Left ventricle myocardium inferior (tissue), 1 donor: ENCODE data around the gene MSI2. TPM values are rescaled to one million over a fixed set of nuclear protein-coding genes. Genes with fewer than 3 reads are reported as not detected.

ENCODE experiments used
- DNase-seq: peaks from one replicate; pipeline ENCODE4 v3.0.0-alpha.2; 2020
- H3K27ac ChIP-seq: fragments of 200-600 bp; replicated peaks from 2 replicates; pipeline ENCODE4 v1.8.0; 2021
- H3K27me3 ChIP-seq: fragments of 200-600 bp; 2 replicates; pipeline ENCODE4 v1.8.0; 2021; ENCODE audit warnings: low read depth
- H3K36me3 ChIP-seq: fragments of 200-600 bp; 2 replicates; pipeline ENCODE4 v1.8.0; 2021
- H3K4me1 ChIP-seq: fragments of 200-600 bp; 2 replicates; pipeline ENCODE4 v1.8.0; 2021
- H3K4me3 ChIP-seq: fragments of 200-600 bp; 2 replicates; pipeline ENCODE4 v1.8.0; 2021; ENCODE audit warnings: mild to moderate bottlenecking, moderate library complexity
- H3K9me3 ChIP-seq: fragments of 200-600 bp; replicated peaks from 2 replicates; pipeline ENCODE4 v1.8.0; 2021
- intact Hi-C: fragments of 100-400 bp; cut with micrococcal nuclease; formaldehyde crosslinking; loops from one replicate; pipeline ENCODE4 v1.11.0; 2022
- total RNA-seq: library from RNA; stranded (reverse); fragmentation: NEBNext Ultra II Directional; extraction: Animal tissue kit (Norgen Biotek cat#: 25700); gene quantifications from one replicate; pipeline ENCODE4 v1.2.1, GENCODE V29; 2021
- TF ChIP-seq, protein P1 (sequence below): fragments of 200-600 bp; IDR thresholded peaks from 2 replicates; pipeline ENCODE4 v1.8.0; 2021; ENCODE audit warnings: antibody characterized with exemption, mild to moderate bottlenecking, borderline replicate concordance
- donor health status: DM: no; HTN: yes; CAD: no; lungs with severe emphysema.

Gene MSI2
- total RNA-seq, 1 donor from 2014 or later, result 118 TPM

DNA sequence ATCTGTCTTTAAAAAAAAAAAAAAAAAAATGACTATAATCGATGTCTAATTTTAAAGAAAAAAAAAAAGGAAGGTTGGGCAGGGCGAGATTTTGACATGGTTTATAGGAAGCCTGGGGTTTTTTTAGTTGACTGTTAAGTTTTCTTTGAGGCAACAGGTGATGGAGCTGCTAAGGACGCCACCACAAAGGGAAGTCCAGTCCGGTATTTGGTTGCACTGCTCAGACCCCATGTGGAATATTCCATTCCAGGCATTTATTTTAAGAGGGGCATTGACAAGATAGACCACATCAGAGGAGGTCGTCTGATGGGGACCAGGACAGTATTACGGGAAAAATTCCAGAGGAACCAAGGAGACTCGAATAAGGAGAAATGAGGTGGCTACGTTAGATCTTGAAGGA, 320.4 kb downstream of the MSI2 start:
- TF ChIP-seq, protein P1, sequence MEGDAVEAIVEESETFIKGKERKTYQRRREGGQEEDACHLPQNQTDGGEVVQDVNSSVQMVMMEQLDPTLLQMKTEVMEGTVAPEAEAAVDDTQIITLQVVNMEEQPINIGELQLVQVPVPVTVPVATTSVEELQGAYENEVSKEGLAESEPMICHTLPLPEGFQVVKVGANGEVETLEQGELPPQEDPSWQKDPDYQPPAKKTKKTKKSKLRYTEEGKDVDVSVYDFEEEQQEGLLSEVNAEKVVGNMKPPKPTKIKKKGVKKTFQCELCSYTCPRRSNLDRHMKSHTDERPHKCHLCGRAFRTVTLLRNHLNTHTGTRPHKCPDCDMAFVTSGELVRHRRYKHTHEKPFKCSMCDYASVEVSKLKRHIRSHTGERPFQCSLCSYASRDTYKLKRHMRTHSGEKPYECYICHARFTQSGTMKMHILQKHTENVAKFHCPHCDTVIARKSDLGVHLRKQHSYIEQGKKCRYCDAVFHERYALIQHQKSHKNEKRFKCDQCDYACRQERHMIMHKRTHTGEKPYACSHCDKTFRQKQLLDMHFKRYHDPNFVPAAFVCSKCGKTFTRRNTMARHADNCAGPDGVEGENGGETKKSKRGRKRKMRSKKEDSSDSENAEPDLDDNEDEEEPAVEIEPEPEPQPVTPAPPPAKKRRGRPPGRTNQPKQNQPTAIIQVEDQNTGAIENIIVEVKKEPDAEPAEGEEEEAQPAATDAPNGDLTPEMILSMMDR, result no peak
- Histone ChIP-seq H3K9me3 (no peaks in the 10 kb centered on the region), H3K36me3 (no peaks in the 10 kb centered on the region), H3K27me3 (no peaks in the 10 kb centered on the region), H3K27ac (peak overlapping the region; percentile 73), H3K4me1 (peaks cover 50% of the 10 kb centered on the region), H3K4me3 (no peak overlapping the region)
- intact Hi-C loops, result no loop called here
- DNase-seq, result no peak

DNA sequence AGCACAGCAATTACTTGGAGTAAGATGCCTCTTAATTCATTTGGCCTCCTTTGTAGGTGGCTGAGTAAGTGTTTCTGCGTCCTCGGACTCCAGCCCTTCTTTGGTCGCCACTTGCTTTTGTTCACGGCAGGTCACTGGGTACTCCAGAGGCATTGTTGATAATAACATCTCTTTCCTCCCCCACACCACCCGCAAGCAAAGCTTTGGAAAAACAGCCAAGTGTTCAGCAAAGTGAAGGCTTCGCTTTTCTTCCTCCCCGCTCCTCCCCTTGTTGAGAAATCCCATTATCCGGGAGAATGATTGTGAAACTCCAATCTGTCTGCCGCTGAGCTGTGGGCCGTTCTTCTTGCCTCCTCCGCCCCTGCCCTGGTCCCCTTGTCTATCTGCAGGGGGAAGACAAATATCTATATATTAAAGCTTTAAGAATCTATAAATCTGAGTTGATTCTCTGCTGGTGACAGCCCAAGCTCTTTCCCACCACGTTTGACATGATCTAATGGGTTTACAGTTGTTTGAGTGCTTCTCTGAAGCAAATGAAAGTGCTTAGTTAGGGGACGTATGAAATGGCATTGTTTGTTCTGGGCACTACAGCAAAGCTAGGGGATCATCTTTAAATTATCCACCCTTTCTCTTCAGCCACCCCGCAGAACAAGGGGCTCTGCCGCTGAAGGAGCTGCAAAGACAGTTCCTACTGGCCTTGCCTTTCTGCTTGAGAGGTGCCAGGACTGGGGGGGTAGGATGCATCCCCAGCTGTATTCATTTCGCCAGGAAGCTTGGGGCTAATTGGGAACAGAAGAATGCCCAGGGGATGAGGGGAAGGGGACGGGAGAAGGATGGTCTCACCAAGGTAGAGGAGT, 321.7 kb downstream of the MSI2 start:
- Histone ChIP-seq H3K36me3 (no peaks in the 10 kb centered on the region), H3K9me3 (no peaks in the 10 kb centered on the region), H3K4me3 (peak overlapping the region; percentile 41), H3K27me3 (no peaks in the 10 kb centered on the region), H3K4me1 (peaks cover 37% of the 10 kb centered on the region), H3K27ac (peak overlapping the region; percentile 73)
- intact Hi-C loops, result no loop called here
- TF ChIP-seq, protein P1, result no peak
- peak; percentile 35 for DNase-seq

DNA sequence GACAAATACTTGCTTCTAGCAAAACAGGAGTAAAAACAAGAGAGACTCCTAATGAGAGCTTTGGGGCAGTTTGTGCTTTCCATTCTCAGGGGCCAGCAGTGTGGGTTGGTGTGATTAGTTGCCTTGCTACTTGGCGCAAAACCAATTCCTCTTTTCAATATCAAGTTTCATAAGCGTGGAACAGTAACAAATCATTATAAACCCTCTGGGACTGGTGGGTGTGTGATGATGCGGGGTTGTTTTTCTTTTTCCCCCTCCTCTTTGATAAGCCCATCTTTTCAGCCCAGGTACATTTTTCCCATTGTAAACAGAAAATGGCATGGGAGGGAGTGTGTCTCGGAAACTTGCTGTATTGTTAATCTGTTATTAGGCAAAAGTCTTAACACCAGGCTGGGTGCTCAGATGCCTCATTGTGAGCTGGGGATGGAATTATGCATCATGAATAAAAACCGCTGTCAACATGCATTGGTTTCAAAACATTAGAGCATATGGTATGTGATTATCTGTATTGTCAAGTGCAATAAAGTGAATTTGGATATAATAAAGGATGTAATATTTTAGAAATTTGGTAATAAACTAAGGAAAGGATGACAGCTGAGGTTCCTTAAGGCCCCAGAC, 322.4 kb downstream of the MSI2 start:
- peaks cover 32% of the 10 kb centered on the region for H3K4me1 ChIP-seq
- no peaks in the 10 kb centered on the region for H3K9me3 ChIP-seq
- TF ChIP-seq, protein P1, result no peak
- DNase-seq, result no peak
- intact Hi-C loops, result no loop called here
- H3K36me3 ChIP-seq, result no peaks in the 10 kb centered on the region
- peak overlapping the region; percentile 41 for H3K4me3 ChIP-seq
- peak overlapping the region; percentile 73 for H3K27ac ChIP-seq
- no peaks in the 10 kb centered on the region for H3K27me3 ChIP-seq

DNA sequence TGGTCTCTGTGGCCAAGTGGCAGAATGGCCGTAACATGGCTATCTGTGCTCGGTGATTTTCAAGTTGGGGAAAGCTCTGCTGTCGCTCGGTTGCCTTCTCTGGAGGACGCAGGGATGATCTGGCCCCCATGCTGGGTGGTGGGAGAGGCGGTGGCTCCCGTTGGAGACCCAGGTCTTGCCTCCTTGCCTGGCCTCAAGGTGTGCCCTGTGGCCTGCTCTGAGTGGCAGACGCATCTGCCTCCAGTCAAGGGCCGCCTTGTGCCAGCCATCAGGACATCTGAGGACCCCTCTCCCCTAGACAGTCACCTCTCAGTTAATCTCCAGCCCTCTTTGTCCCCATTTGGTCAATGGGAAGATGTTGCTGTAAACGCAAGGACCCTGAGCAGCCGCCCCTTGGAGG, 322.9 kb downstream of the MSI2 start:
- H3K27ac ChIP-seq, result no peak overlapping the region
- intact Hi-C loops, result no loop called here
- H3K36me3 ChIP-seq, result no peaks in the 10 kb centered on the region
- TF ChIP-seq, protein P1, result no peak
- peaks cover 30% of the 10 kb centered on the region for H3K4me1 ChIP-seq
- H3K9me3 ChIP-seq, result no peaks in the 10 kb centered on the region
- H3K27me3 ChIP-seq, result no peaks in the 10 kb centered on the region
- no peak overlapping the region for H3K4me3 ChIP-seq
- no peak for DNase-seq

DNA sequence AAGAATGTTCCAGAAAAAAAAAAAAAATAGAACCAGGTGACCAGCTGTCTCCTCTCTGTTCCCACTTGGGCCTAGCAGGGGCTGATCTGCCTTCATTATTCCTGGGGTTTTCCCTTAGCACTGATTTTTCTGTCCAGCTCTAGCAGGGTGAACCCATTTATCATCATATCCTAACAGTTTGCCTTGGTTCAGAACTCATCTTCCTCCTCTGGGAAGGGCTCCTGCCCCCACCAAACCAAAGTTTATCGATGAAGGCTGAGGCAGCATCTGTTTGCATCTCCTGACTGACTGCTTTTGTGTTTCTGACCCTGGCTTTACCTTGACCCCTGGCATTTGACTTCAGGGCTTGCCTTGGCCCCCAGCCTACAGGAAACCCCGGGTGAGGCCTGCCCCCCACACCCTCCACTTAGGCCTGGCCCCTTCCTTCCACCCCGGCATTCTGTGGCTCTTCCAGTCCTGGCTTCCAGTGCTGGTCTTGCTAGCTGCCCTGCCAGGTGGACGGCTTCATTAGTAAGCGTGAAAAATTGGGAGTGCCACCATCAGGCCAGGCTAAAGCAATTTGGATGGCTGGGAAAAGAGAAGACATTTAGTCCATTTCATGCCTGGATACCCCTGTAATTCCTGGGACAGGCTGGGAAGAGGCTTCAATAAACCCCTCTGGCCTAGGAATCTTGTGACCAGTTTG, 323.9 kb downstream of the MSI2 start:
- no peak for DNase-seq
- intact Hi-C loops, result no loop called here

More for the DNA sequence above, 323.9 kb downstream of the MSI2 start:
- Histone ChIP-seq H3K9me3 (no peaks in the 10 kb centered on the region), H3K27me3 (no peaks in the 10 kb centered on the region), H3K4me1 (peaks cover 30% of the 10 kb centered on the region), H3K27ac (no peak overlapping the region), H3K36me3 (no peaks in the 10 kb centered on the region), H3K4me3 (no peak overlapping the region)
- TF ChIP-seq, protein P1, result no peak
